GM19395 (cell line): ENCODE data around the gene NDUFS6.

ENCODE experiments used
- ATAC-seq: cut with Tn5 transposase; IDR thresholded peaks from one replicate; pipeline ENCODE4 v1.9.1; 2021; ENCODE audit warnings: mild to moderate bottlenecking, moderate library complexity; ENCODE audit not compliant: unreplicated experiment

Gene NDUFS6

DNA sequence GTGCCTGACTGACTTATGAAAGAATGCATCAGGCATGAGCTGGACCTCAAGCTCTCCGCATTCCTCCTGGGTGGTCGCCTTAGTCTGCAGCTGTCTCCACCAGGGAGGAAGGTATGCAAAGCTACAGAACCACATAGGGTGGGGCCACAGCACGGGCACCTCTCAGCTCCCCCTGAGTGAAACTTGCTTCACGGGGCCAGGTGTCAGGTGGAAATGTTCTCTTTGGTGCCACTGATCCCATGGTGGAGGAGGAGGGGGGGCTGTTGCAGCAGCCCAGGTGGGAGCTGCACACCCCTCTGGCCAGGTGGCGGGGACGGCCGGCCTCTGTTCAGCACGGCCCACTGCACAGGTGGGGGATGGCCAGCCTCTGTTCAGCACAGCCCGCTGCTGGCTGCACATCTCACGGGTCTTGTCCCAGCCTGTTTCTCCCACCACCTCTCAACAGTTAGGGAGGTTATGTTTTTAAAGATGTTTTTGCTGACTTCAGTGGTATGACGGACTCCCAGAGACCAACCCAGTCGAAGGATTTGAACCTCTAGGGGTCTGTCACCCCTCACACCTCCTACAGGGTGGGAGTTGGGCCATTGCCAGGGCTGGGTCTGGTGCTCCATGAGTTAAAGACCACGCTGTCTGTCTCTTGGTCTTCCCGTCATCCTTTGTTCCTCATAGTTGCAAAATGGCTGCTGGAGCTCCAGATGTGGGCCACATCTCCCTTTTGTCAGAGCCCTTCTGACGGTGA is 35.9 kb upstream of the NDUFS6 start:
- no peak for ATAC-seq

DNA sequence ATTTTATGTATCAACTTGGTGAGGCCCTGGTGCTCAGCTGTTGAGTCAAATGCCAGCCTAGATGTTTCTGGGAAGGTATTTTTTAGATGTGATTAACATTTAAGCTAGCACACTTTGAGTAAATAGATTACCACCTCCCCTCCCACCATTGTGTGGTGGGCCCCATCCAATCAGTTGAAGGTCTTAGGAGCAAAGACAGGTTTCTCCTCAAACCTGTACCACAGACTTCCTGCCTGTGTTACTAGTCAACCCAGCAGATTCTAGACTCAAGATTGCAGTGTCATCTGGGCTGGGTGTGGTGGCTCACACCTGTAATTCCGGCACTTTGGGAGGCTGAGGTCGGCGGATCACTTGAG is 35.3 kb upstream of the NDUFS6 start:
- ATAC-seq: no peak

DNA sequence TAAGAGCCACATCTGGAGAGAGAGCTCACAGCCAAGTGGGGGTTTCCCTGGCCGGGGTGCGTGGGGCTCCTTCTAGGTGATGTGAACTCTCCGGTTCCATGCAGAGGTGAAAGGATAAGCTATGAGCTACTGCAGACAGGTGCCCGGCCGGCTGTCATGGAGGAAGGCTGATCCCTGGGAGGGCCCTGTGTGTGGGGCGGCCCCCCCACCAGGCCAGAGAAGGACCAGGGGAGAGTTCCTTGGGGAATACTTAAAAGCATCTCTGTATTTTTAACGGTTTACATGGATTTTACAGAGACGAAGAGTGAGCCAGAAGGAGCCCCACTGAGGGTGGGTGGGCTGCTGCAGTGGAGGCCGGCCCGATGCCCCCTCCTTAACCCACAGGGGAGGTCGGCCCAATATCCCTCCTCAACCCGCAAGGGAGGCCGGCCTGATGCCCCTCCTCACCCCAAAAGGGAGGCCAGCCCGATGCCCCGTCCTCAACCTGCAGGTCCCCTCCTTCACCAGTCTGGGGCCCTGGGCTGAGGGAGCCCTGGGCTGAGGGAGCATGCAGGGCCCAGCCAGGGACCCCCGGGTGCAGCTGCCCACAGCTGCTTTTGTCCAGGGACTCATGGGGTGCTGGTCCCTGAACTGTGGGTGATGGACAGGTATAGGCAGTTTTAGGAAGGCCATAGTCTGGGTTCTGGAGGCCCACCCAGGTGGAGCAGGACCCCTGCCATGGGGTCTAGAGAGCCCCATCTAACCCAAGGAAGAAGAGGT is 33.5 kb upstream of the NDUFS6 start:
- no peak for ATAC-seq

DNA sequence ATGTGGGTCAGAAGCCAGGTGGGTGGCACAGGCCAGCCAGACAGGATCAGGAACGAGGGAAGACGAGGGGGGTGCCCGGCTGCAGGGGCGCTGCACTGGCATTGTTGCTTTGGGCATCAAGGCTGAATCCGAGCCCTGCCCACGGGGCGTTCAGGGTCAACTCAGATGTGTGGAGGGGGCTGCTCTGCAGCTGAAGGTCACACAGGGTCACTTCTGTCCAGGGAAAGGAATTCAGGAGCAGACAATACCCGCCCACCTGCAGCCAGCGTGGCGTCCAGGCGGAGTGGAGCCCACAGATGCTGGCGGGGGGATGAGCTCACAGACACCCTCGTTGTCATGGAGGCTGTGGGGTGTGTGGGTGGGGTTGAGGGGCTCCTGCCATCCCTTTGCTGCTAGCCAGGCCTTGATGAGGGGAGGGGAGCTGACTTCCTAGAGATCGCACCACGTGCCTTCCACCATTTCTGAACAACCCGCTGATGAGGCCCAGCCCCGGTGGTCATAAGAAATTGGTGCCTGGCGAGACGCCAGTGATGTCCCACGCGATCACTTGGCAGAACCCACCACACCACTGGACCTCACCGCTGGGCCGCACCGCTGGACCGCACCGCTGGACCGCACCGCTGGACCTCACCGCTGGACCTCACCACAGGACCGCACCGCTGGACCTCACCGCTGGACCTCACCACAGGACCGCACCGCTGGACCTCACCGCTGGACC is 32.8 kb upstream of the NDUFS6 start:
- ATAC-seq: no peak

DNA sequence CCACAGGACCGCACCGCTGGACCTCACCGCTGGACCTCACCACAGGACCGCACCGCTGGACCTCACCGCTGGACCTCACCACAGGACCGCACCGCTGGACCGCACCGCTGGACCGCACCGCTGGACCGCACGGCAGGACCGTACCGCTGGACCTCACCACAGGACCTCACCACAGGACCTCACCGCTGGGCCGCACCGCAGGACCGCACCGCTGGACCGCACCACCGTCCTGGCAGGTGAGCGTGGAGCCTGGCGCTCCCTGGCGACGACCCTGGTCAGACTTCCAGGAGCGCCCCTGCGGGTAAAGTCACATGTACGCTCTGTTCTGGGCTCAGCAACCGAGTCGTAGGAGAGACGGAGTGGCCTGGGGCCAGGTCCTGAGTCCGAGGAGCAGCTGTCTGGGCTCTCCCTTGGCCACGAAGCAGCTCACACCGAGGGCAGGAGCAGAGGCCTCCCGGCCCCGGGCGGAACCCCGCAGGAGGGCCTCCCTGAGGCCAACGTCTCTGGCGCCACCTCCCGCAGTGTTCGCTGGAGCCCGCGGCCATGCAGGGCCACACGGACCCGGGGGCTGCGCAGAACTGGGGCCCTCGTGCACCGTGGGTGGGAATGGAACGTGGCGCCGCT is 32.1 kb upstream of the NDUFS6 start:
- ATAC-seq: no peak

DNA sequence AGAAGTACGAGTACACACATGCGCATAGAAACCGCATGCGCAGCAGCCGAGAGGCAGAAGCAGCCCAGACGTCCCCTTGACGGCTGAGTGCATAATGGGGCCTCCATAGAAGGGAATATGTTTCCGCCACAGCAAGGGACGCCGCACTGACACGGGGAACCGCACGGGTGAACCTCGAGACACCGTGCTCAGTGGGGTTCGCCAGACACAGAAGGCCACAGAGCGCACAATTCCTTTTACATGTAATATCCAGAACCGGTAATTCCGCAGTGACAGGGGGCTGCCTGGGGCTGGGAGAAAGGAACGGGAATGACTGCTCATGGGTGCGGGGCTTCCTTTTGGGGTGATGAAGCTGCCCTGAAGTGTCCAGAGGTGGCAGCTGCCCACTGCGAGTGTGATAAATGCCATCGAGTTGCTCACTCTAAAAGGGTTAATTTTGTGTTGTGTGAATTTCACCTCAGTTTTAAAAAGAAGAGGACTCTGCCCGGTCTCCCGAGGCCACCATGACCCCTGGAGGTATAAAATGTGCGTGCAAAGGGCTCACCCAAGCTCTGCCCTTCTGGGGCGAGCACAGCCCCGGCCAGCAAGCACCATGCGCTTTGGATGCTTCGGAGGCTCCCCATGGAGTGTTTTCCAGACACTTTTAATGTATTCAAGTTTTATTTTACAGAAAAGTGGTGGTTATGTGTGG is 31.3 kb upstream of the NDUFS6 start:
- no peak for ATAC-seq

DNA sequence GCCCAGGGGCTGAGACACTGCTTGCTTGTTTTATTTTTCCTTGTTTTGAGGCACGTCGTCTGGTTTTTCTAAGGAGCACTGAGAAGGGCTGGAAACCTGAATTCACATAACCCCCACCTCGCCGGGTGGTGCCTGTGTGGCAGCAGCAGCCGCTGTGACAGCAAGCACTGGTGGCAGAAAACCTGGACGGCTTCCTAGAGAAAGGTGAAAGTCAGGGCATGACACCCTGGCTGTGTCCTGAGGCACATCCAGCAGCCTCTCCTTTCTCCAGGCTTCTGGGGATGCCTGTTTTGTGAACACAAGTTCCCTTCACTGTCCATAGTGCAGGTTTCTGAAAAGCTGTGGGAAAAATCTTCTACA is 30.8 kb upstream of the NDUFS6 start:
- no peak for ATAC-seq

DNA sequence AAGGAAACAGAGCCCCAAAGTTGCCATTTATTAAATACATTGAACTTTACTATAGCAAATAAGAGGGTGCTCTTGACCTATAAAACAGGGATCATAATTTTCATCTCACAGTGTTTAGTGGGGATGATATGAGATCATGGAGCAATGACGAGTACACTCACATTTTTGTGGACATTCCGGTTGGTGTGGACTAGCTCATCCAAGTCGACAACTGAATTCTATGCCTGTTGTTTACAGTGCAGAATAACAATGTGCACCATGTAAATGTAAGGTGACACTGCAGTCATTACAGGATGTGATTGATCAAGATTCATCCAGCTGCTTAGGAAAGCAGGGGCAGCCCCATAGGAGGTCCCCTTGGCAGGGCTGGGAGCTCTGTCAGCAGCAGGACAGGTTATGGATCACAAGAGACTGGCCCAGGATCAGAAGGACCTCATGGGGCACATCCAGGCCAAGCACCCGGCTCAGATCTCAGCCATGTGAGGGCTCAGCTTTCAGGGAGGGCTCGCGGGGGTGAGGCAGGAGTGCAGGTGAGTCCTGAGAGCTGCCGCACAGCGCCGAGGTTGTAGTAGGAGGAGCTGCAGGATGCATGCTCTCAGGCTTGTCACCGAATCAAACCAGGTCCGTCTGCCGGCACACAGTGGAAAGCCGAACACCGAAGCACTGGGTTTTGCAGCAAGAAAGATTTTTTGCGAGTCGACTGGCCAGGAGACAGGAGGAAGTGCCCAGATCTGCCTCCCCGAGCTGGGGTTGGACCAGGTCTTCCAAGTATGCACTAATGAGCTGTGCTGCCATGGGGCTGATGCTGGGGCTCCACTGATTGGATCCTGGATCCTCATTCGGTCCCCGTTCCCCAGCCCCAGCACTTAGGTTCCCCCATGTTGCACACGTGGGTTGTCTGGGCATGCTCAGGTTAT is 29.8 kb upstream of the NDUFS6 start:
- no peak for ATAC-seq

DNA sequence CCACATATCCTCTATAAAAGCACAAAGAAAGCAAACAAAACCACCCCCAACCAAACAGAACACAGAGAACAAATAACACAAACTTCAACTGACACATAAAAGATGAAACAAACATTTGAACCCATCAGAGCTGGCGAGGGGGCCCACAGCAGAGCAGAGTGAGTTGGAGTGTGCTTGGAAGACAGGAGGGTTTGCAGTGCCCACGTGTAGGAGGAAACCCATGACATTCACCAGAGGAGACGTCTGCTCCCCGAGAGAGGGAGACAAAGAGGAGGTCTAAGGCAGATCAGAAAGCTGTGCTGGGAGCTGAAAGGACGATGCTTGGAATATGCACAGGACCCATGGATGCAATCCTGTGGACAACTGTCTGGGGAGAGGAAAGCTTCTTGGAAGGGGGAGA is 28.6 kb upstream of the NDUFS6 start:
- ATAC-seq: no peak

DNA sequence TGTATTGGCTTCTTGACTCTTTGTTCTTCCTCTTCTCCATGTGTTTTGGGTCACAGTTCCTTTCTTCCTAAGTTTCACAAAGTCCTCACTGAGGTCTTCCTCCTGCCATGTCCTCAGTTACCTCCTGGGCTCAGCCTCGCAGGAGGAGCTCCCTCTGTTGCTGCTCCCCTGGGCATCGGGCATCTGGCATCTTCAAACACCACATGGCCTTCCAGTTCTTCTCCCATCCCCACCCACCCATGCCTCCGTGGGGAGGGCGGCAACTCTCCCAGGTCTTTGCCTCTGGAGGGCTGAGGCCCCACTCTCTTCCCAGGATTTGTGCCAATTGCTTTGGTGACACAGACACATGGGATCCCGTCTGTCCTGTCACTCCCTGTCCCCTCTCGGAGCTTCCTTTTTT is 24.4 kb upstream of the NDUFS6 start:
- ATAC-seq: no peak

DNA sequence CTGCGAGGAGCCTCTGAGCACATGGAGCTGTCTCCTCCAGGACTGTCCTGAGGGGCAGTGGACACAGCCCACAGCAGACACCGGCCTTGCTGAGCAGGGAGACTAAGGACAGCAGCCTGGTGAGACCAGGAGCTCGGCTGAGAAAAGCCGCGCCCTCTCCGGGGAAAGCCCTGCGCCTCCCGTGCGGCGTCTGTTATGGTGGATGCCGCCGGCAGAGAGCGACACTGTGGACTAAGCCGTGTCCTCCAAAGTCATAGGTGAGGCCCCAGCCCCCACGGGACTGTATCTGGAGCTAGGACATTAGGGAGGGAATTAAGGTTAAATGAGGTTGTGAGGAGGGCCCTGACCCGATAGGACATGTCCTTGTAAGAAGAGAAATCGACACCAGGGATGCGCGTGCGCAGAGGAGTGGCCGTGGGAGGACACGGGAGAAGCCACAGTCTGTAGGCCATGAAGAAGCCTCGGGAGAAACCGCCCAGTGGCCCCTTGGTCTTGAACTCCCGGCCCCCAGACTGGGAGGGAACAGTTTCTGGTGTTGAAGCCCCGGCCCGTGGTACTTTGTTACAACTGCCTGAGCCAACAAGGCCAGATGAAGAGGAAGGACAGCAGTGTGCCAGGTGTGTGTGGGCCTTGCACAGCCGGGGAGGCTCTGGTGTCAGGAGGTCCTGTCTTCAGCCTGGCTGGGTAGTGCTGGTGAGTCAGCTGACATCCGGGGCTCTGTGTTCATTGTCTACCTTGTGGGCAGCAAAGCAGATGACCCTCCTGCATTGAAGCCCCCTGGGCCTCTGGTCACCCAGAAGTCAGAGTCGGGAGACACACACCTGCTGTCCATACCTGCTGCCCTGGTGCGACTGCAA is 23.7 kb upstream of the NDUFS6 start:
- no peak for ATAC-seq

DNA sequence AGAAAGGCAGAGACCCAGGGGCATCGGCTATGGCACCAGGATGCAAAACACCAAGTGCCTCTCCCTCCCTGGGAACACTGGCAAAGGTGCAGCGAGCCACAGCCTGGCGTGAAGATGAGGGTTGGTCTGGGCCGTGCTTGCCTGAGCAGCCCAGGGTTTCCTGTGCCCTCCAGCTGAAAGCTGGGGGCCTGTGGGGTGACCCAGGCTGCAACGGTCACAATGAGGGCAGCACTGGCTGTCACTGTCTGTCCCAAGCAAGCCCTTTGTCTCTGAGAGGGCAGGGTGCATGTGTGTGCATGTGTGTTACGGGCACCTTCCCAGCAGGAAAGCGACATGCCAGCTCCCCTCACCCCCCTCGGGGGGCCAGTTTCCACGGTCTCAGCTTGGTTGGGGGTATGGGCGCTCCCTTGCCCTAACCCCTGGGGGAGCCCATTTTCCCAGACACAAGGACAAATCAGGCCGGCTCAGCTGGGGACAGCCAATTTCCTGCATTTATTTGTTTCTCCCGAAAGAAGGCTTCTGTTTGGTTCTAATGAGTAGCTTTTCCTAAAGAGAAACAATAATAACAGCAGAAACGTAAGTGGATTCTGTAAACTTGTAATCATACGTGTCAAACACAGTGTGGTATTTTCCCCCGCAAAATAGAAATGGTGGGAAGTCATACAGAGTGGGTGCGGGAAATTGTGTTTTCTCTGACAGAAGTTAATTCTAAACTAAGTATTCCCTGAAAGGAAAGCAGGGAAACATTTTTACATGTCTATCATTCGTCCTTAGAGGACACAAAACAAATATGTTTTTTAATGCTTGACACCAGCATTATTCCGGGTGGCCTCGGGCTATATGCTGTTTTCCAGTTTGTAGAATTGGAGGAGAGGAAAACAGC is 22.8 kb upstream of the NDUFS6 start:
- no peak for ATAC-seq

DNA sequence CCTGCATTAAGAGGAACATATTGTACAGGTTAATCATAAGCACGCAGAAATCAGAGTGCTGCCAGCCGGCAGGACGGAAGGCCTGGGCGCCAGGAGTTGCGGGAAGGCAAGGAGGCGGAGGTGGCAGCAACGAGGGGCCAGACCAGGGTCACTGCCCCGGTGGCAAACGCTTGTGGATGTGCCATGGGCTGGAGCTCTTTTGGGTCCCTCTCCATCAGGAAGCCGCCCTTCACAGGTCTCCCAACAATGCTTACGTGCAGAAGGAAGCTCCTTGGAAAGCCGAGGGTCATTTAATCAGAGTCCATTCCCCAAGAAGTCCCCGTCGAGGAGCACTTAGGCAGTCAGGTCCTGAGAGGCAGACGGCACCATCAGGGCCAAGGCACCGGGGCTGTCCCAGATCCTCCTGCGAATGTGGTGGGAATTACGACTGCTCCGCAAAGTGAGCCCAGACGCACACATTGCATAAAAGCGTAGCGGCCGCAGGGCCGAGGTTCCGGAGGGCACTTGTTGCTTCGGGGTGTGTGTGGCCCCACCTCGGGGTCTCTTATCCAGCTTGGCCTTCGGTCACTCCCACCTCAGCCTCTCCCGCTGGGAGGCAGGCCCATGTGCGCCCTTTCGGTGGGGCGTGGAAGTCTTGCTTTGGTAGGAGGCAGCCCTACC is 22.1 kb upstream of the NDUFS6 start:
- no peak for ATAC-seq

DNA sequence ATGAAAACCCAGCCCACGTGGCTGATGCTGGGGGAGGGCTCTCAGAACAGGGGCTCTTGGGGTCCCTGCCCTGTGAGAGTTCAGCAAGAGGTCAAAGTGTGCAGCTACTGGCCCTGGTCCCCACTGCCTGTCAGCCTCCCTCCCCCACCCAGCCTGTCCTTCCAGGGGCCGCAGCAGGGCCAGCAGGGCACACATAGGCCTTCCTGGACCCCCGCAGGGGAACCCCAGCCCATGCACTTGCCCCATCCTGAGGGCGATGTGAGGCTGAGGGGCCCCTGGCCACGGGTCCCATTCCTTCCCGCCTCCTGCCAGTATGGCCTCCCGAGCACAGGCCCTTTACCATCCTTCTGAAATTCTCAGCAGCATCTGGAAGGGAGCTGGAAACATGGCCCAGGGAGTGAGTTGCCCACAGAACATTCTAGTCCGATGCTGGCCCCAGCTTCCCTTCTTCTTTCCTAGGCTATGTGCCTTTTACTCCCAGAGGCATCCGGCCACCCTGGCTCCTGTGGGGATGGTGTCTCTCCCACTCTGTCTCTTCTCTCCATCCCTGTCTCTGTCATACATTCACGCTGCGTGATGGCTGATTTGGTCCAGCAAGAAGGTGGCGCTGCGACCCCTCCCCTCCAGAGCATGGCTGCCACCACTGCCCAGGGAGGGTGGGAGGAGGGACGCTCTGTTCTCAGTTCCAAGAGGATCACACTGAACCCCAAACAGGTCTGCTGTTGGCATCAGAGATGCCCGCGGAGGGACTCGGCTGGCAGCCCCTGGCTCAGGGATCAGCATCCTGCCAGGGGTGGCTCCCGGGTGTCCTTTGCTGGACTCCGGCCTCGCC is 21.2 kb upstream of the NDUFS6 start:
- ATAC-seq: no peak

DNA sequence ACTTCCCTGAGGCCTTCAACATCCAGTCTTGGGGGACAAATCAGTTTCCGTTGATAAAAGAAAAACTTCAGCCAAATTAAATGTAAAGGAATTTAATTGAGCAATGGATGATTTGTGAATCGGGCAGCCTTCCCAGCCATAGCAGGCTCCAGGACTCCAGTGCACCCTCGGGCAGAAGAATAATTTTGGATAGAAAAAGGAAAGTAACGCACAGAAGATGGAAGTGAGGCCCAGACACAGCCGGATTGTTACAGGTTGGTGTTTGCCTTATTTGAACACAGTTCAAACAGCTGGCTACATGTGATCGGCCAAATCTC is 20.6 kb upstream of the NDUFS6 start:
- ATAC-seq: no peak

DNA sequence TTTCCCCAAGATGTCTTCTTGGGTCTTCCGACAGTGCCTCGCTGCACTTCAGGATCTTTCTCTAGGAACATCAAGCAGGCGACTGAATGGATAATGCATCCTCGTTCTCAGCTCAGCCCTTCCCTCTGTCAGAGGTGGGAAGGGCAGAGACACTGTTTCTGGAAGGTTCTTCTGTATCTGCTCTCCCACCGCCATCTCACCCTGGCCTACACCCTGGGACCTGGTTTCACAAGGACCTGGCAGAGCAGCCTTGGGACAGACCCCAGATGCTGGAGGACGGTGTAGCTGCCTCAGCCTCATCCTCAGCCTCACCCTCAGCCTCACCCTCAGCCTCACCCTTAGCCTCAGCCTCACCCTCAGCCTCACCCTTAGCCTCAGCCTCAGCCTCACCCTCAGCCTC is 20.1 kb upstream of the NDUFS6 start:
- ATAC-seq: no peak
